ENCODE results near the gene ANGEL2.

- no peak for TF ChIP-seq CTCF (conservative IDR thresholded peaks at IDR 0.05; ENCODE audit: low read depth, low read length)
- TF ChIP-seq EZH2phosphoT487 (IDR thresholded peaks at IDR 0.05; ENCODE audit: borderline replicate concordance, low read length), result no peak
These were observed 62.3 kb downstream of the ANGEL2 start for GRCh38 chr1:212953321-212953720.
